ENCODE data around the gene ADCY5.
A peak's percentile ranks its signal among the peaks of the same experiment; 100 is the strongest.

The ADCY5 gene

GRCh38 chr3:123414973-123415775 is 33.7 kb downstream of the ADCY5 start:
- Histone ChIP-seq H3K4me1 (ENCODE audit: insufficient read depth, insufficient read length) (peaks cover 25% of the 10 kb centered on the region), H3K4me3 (ENCODE audit: insufficient read length, low read depth) (no peak overlapping the region), H3K9ac (ENCODE audit: insufficient read length, low read depth) (no peak overlapping the region), H3K27me3 (ENCODE audit: insufficient read depth, insufficient read length) (peaks cover 2% of the 10 kb centered on the region), H3K9me3 (ENCODE audit: insufficient read depth, low read length) (no peaks in the 10 kb centered on the region), H3K36me3 (ENCODE audit: insufficient read depth, insufficient read length, low read length) (no peaks in the 10 kb centered on the region)
- no peak for DNase-seq (ENCODE audit: low read depth, low spot score)
- TF ChIP-seq SUZ12 (IDR thresholded peaks at IDR 0.05; ENCODE audit: extremely low read depth, insufficient read depth, insufficient read length), result no peak
- TF ChIP-seq YY1 (IDR thresholded peaks at IDR 0.05; ENCODE audit: insufficient read depth, insufficient read length), result no peak
- TF ChIP-seq ZNF274 (IDR thresholded peaks at IDR 0.05; ENCODE audit: low read depth, low read length), result no peak

DNA sequence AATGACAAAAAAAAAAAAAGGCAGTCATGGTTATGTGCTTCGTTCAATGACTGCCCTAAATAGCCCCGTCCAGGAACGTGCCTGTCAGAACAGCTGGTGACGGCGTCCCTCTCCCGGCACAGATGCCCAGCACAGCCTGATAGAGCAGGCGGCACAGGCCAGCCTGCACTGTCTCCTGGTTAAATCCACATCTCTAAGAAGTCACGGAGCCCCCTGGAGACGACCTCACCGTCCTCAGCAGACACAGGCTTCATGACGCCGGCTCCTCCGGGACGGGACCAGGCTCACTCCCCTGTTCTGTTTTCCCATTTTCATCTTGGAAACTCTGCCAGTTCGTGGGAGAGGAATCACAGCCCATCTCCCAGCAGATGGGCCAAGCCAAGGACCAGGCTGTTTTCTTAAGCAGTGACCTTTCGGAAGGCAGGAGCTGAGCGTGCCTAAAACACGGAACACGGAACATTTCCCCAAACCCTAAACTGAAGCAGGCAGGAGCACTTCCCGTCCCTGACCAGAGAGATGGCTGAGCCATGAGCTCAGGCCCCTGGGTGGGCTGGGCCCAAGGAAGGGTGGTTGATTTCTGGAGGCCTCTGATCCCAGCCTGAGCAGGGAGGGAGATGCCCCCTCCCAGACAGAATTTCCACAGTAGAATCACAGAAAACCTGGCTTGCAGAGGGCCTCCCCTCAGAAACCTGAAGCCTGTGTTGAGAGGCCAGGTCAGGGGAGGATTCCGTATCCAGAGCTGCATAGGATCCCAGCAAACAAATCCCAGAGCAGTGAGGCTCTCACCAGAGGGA is 35.9 kb downstream of the ADCY5 start:
- peaks cover 28% of the 10 kb centered on the region for H3K4me1 ChIP-seq (ENCODE audit: insufficient read depth, insufficient read length)
- H3K9ac ChIP-seq (ENCODE audit: insufficient read length, low read depth), result peak overlapping the region; percentile 13
- no peaks in the 10 kb centered on the region for H3K36me3 ChIP-seq (ENCODE audit: insufficient read depth, insufficient read length, low read length)
- H3K4me3 ChIP-seq (ENCODE audit: insufficient read length, low read depth), result no peak overlapping the region
- H3K9me3 ChIP-seq (ENCODE audit: insufficient read depth, low read length), result no peaks in the 10 kb centered on the region
- TF ChIP-seq ZNF274 (IDR thresholded peaks at IDR 0.05; ENCODE audit: low read depth, low read length) (no peak), SUZ12 (IDR thresholded peaks at IDR 0.05; ENCODE audit: extremely low read depth, insufficient read depth, insufficient read length) (no peak), YY1 (IDR thresholded peaks at IDR 0.05; ENCODE audit: insufficient read depth, insufficient read length) (no peak)
- DNase-seq (ENCODE audit: low read depth, low spot score), result no peak
- peaks cover 2% of the 10 kb centered on the region for H3K27me3 ChIP-seq (ENCODE audit: insufficient read depth, insufficient read length)

DNA sequence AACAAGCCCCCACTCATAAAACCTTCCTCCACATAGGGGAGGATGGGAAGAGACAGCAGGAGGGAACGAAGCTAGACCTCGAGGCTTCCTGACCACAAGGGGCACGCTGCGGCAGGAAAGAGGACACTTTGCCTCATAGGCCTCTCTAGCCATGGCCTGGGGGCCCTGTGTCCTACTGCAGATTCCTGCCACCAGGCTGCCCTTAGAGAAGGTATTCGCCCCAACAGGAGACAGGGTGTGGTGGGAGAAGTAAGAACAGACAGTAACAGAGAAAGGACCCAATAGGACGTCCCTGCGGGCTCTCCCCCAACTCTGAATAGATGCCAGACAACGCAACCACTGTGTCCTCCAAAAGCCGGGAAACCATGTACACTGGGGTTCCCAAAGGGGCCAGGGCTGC is 36.8 kb downstream of the ADCY5 start:
- H3K9ac ChIP-seq (ENCODE audit: insufficient read length, low read depth), result no peak overlapping the region
- H3K36me3 ChIP-seq (ENCODE audit: insufficient read depth, insufficient read length, low read length), result no peaks in the 10 kb centered on the region
- H3K9me3 ChIP-seq (ENCODE audit: insufficient read depth, low read length), result no peaks in the 10 kb centered on the region
- peaks cover 28% of the 10 kb centered on the region for H3K4me1 ChIP-seq (ENCODE audit: insufficient read depth, insufficient read length)
- no peak overlapping the region for H3K4me3 ChIP-seq (ENCODE audit: insufficient read length, low read depth)
- TF ChIP-seq YY1 (IDR thresholded peaks at IDR 0.05; ENCODE audit: insufficient read depth, insufficient read length), result no peak
- H3K27me3 ChIP-seq (ENCODE audit: insufficient read depth, insufficient read length), result peaks cover 2% of the 10 kb centered on the region
- DNase-seq (ENCODE audit: low read depth, low spot score), result no peak

DNA sequence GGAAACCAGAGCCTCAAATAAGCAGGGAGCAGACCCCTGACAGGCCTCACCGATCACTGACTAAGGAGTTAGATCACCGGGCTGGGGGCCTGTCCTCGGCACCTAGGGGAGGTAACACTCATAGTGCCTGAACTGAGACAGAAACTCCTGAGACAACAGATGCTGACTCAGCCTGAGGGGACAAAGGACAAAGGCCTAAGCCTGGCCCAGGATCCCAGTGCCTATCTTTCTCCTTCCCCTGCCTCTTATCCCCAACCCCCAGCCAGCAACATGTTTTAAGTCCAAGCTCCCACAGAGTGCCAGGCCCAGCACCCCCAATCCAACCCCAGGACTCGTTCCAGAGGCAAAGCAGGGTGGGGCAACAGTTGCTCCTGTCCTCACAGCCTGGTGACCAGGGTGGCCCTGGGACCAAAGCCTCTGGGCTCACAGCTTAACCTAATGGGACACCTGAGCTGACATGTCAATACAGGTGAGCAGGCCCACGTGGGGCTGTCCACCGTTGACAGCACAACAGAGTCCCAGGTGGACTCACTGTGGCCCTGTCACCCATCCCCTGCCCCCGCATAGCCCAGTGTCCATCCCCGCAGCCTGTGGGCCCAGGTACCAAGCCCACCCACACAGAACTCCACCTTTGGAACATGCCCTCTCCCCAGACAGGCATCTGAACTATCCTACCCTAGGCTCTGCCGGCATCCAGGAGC is 37.4 kb downstream of the ADCY5 start:
- no peak for DNase-seq (ENCODE audit: low read depth, low spot score)
- Histone ChIP-seq H3K9me3 (ENCODE audit: insufficient read depth, low read length) (no peaks in the 10 kb centered on the region), H3K4me3 (ENCODE audit: insufficient read length, low read depth) (no peak overlapping the region), H3K36me3 (ENCODE audit: insufficient read depth, insufficient read length, low read length) (no peaks in the 10 kb centered on the region), H3K27me3 (ENCODE audit: insufficient read depth, insufficient read length) (peaks cover 2% of the 10 kb centered on the region), H3K9ac (ENCODE audit: insufficient read length, low read depth) (peak overlapping the region; percentile 62), H3K4me1 (ENCODE audit: insufficient read depth, insufficient read length) (peaks cover 31% of the 10 kb centered on the region)
- no peak for TF ChIP-seq ZNF274 (IDR thresholded peaks at IDR 0.05; ENCODE audit: low read depth, low read length)
- no peak for TF ChIP-seq YY1 (IDR thresholded peaks at IDR 0.05; ENCODE audit: insufficient read depth, insufficient read length)
- no peak for TF ChIP-seq SUZ12 (IDR thresholded peaks at IDR 0.05; ENCODE audit: extremely low read depth, insufficient read depth, insufficient read length)

- H3K4me3 ChIP-seq (ENCODE audit: insufficient read length, low read depth), result no peak overlapping the region
- H3K27me3 ChIP-seq (ENCODE audit: insufficient read depth, insufficient read length), result peaks cover under 1% of the 10 kb centered on the region
- no peak for DNase-seq (ENCODE audit: low read depth, low spot score)
- H3K4me1 ChIP-seq (ENCODE audit: insufficient read depth, insufficient read length), result peaks cover 33% of the 10 kb centered on the region
- H3K36me3 ChIP-seq (ENCODE audit: insufficient read depth, insufficient read length, low read length), result no peaks in the 10 kb centered on the region
- TF ChIP-seq SUZ12 (IDR thresholded peaks at IDR 0.05; ENCODE audit: extremely low read depth, insufficient read depth, insufficient read length) (no peak), ZNF274 (IDR thresholded peaks at IDR 0.05; ENCODE audit: low read depth, low read length) (no peak), YY1 (IDR thresholded peaks at IDR 0.05; ENCODE audit: insufficient read depth, insufficient read length) (no peak)
- H3K9me3 ChIP-seq (ENCODE audit: insufficient read depth, low read length), result no peaks in the 10 kb centered on the region
- H3K9ac ChIP-seq (ENCODE audit: insufficient read length, low read depth), result no peak overlapping the region
These were observed 38.8 kb downstream of the ADCY5 start for GRCh38 chr3:123410149-123410515.

DNA sequence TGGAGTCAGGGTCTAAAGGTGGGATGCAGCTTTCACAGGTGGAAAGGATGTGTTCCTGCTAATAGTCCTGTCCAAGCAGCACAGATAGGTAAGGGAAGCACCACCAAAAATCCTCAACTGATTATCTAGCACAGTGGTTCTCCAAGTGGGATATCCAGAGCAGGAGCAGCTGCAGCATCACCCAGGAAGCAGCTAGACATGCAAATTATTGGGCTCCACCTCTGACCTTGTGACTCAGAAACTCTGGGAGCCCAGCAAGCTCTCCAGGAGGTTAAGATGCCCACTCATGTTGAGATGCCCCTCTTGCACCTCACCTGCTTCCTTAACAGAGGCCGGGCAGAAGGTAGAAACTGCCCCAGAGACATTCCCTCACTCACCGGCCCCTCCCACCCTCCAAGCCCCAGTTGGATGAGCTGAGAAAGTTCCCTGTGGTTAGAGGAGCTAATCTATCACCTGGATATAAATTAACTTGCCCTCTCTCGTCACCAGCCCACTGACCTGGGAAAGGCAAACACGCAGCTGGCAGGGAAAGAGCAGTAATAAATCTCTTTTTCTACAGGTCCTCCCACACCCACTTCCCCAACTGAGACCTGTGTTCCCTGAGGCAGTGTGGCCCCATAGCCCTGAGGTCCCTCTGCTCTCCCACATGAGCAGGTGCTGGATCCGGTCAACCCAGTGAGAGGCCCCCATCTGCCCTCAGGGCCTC is 39.3 kb downstream of the ADCY5 start:
- no peak overlapping the region for H3K9ac ChIP-seq (ENCODE audit: insufficient read length, low read depth)
- no peaks in the 10 kb centered on the region for H3K36me3 ChIP-seq (ENCODE audit: insufficient read depth, insufficient read length, low read length)
- H3K9me3 ChIP-seq (ENCODE audit: insufficient read depth, low read length), result no peaks in the 10 kb centered on the region
- H3K27me3 ChIP-seq (ENCODE audit: insufficient read depth, insufficient read length), result peaks cover 5% of the 10 kb centered on the region
- peaks cover 33% of the 10 kb centered on the region for H3K4me1 ChIP-seq (ENCODE audit: insufficient read depth, insufficient read length)
- DNase-seq (ENCODE audit: low read depth, low spot score), result no peak
- H3K4me3 ChIP-seq (ENCODE audit: insufficient read length, low read depth), result no peak overlapping the region
- TF ChIP-seq SUZ12 (IDR thresholded peaks at IDR 0.05; ENCODE audit: extremely low read depth, insufficient read depth, insufficient read length) (no peak), ZNF274 (IDR thresholded peaks at IDR 0.05; ENCODE audit: low read depth, low read length) (no peak), YY1 (IDR thresholded peaks at IDR 0.05; ENCODE audit: insufficient read depth, insufficient read length) (no peak)

All from NT2/D1 (cell line).